Caco-2 (cell line): ENCODE measurements around the gene TMEM9. TPM values are rescaled to one million over a fixed set of nuclear protein-coding genes. Genes with fewer than 3 reads are reported as not detected.
A peak's percentile ranks its signal among the peaks of the same experiment; 100 is the strongest.

Experiments
- BruUV-seq: library from RNA; stranded (reverse); fragments of 400-500 nt; replicated peaks from 2 replicates; lab custom pipeline; 2021; lab: Mats Ljungman, UMichigan
- CTCF ChIA-PET: fragments of 300-600 bp; sonication (Branson Sonifier 250); formaldehyde crosslinking; loops from one replicate; lab custom pipeline; 2022; ENCODE audit warnings: antibody characterized with exemption; lab: Charles Lee
- POLR2A ChIA-PET: fragments of 300-600 bp; sonication (Branson Sonifier 250); formaldehyde crosslinking; loops from one replicate; lab custom pipeline; 2022; ENCODE audit warnings: antibody characterized with exemption; lab: Charles Lee
- DNase-seq, 2 experiments: peaks; one replicate each; pipeline versions ENCODE4 v3.0.0 to v3.0.0-alpha.2; 2020 to 2022
- H3K27me3 ChIP-seq: replicated peaks from 2 replicates; pipeline ENCODE4 v1.6.0; 2011; ENCODE audit warnings: low read length; ENCODE audit not compliant: control insufficient read depth, insufficient read depth
- H3K36me3 ChIP-seq: 2 replicates; pipeline ENCODE4 v1.5.1; 2011; ENCODE audit warnings: low read length; ENCODE audit not compliant: control insufficient read depth, insufficient read depth
- H3K4me1 ChIP-seq: fragments of 250-450 bp; sonication (Bioruptor Pico); 2 replicates; pipeline ENCODE4 v1.5.1; 2020; ENCODE audit warnings: mild to moderate bottlenecking
- H3K4me3 ChIP-seq: 2 replicates; pipeline ENCODE4 v1.5.1; 2011; ENCODE audit warnings: low read depth, mild to moderate bottlenecking, control low read depth, low read length
- H3K9me3 ChIP-seq: fragments of 250-450 bp; sonication (Bioruptor Pico); 2 replicates; pipeline ENCODE4 v1.5.1; 2020; ENCODE audit warnings: mild to moderate bottlenecking, moderate library complexity
- H3K27ac Mint-ChIP-seq: one replicate; pipeline ENCODE4 v1.8.0; 2022; ENCODE audit warnings: mixed read lengths; ENCODE audit not compliant: unreplicated experiment
- H3K27me3 Mint-ChIP-seq: one replicate; pipeline ENCODE4 v1.8.0; 2022; ENCODE audit warnings: mixed read lengths; ENCODE audit not compliant: insufficient read depth, unreplicated experiment
- H3K36me3 Mint-ChIP-seq: one replicate; pipeline ENCODE4 v1.8.0; 2022; ENCODE audit warnings: mild to moderate bottlenecking, mixed read lengths; ENCODE audit not compliant: insufficient read depth, unreplicated experiment
- H3K4me1 Mint-ChIP-seq: one replicate; pipeline ENCODE4 v1.8.0; 2022; ENCODE audit warnings: low read depth, mixed read lengths; ENCODE audit not compliant: unreplicated experiment
- H3K4me3 Mint-ChIP-seq: one replicate; pipeline ENCODE4 v1.8.0; 2022; ENCODE audit warnings: mild to moderate bottlenecking, moderate library complexity, mixed read lengths; ENCODE audit not compliant: unreplicated experiment
- H3K9me3 Mint-ChIP-seq: one replicate; pipeline ENCODE4 v1.8.0; 2022; ENCODE audit warnings: mixed read lengths; ENCODE audit not compliant: unreplicated experiment
- intact Hi-C: fragments of 100-400 bp; cut with micrococcal nuclease; formaldehyde crosslinking; loops from one replicate; pipeline ENCODE4 v1.10.0; 2022; ENCODE audit not compliant: unreplicated experiment
- total RNA-seq: library from RNA; stranded (reverse); gene quantifications from 2 replicates; pipeline ENCODE4 v1.2.3, GENCODE V29; 2022
- TF ChIP-seq, protein P1 (sequence below), 2 experiments: fragments of 200-600 bp in 1 of 2; IDR thresholded peaks; 1 replicate in 1 of 2; 2 replicates in 1 of 2; pipeline versions ENCODE4 v1.5.1 to v1.8.0; 2011 to 2022; ENCODE audit warnings: antibody characterized with exemption in 1 of 2, control low read depth in 1 of 2, inconsistent platforms in 1 of 2, low read depth in 1 of 2, low read length in 1 of 2, mild to moderate bottlenecking in 1 of 2, moderate library complexity in 1 of 2; ENCODE audit not compliant: insufficient read depth in 1 of 2, severe bottlenecking in 1 of 2, unreplicated experiment in 1 of 2

TMEM9 gene
- total RNA-seq, 1 experiment from 2014 or later, result 125 TPM

DNA sequence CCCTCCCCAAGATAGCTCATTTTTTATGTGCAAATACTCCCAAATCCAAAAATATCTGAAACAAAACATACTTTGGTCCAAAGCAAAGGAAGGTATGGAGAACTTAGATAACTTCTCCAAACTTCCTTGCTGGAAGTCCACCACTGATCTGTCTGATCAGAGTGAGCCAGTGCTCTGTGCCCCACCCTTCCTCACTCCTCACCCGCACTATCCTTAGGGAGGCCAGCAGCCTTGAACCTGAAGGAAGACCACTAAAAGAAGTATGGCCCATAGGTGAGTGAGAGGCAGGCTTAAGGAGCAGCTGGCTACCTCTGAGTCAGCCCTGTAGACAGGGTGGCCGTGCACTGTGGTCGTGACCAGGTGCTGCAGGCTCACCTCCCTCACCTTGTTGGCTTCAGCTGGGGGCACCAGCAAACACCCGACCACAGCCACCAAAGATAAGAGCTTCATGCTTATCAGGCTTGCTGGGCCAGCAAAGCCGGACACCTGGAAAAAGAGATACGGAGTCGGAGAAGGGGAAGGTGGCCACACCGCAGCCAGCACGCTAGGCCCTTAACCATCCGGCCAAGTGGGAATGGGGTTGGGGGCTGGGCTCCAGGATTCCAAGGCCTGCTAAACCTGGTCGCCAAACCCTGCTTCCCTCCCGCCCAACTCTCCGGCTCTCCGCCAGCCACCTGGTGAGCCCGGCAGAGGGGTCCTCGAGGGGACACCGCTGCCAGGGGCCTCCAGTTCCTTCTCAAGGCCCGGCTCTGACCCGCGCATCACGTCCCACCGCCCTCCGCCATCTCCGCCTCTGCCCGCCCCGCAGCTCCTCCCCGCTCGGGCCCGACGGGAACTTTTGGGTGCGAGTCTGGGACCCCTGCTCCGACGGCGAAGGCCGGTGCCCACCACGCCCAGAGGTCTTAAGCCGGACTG lies 543 bp downstream of the TMEM9 start:
- Mint-ChIP-seq H3K9me3 (no peaks in the 10 kb centered on the region), H3K27ac (peak overlapping the region; percentile 86), H3K4me1 (no peaks in the 10 kb centered on the region), H3K36me3 (peaks cover 34% of the 10 kb centered on the region), H3K4me3 (peak overlapping the region; percentile 84), H3K27me3 (no peaks in the 10 kb centered on the region)
- peak in 1 of 2 experiments; percentile 13 for DNase-seq
- Histone ChIP-seq H3K9me3 (no peaks in the 10 kb centered on the region), H3K4me3 (peak overlapping the region; percentile 86), H3K27me3 (no peaks in the 10 kb centered on the region), H3K36me3 (peaks cover 6% of the 10 kb centered on the region), H3K4me1 (peaks cover 12% of the 10 kb centered on the region)
- ChIA-PET POLR2A (interaction anchor here (0.6 to 1.4 kb wide), 3 partner anchors 14 to 18 kb away, joined by 3 to 6 read pairs (median 5); no protein-coding TSS in a partner anchor), CTCF (interaction anchor here (0.6 to 1.6 kb wide), 6 partner anchors 16 to 531 kb away, joined by 3 to 10 read pairs (median 4); no protein-coding TSS in a partner anchor)
- intact Hi-C loops, result loop anchor here (1.0 kb wide), 1 partner anchor 17 kb away; no protein-coding TSS in a partner anchor
- TF ChIP-seq, protein P1, sequence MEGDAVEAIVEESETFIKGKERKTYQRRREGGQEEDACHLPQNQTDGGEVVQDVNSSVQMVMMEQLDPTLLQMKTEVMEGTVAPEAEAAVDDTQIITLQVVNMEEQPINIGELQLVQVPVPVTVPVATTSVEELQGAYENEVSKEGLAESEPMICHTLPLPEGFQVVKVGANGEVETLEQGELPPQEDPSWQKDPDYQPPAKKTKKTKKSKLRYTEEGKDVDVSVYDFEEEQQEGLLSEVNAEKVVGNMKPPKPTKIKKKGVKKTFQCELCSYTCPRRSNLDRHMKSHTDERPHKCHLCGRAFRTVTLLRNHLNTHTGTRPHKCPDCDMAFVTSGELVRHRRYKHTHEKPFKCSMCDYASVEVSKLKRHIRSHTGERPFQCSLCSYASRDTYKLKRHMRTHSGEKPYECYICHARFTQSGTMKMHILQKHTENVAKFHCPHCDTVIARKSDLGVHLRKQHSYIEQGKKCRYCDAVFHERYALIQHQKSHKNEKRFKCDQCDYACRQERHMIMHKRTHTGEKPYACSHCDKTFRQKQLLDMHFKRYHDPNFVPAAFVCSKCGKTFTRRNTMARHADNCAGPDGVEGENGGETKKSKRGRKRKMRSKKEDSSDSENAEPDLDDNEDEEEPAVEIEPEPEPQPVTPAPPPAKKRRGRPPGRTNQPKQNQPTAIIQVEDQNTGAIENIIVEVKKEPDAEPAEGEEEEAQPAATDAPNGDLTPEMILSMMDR (IDR thresholded peaks at IDR 0.05; ENCODE audit: insufficient read depth in 1 of 2, low read depth in 1 of 2, low read length in 1 of 2, severe bottlenecking in 1 of 2, unreplicated experiment in 1 of 2), result no peak
- TSS peak; percentile 34 for BruUV-seq

- Histone ChIP-seq H3K27me3 (no peaks in the 10 kb centered on the region), H3K4me1 (peaks cover 6% of the 10 kb centered on the region; the same call in 1 of the 2 replicates), H3K9me3 (no peaks in the 10 kb centered on the region), H3K4me3 (no peak overlapping the region), H3K36me3 (peaks cover 10% of the 10 kb centered on the region)
- POLR2A ChIA-PET, result interaction anchor here (0.6 kb wide), 1 partner anchor 25 kb away, joined by 4 read pairs; no protein-coding TSS in a partner anchor
- H3K4me3 Mint-ChIP-seq, result no peak overlapping the region
- H3K27me3 Mint-ChIP-seq, result no peaks in the 10 kb centered on the region
- DNase-seq, result peak in 1 of 2 experiments; percentile 55
- no TSS peak for BruUV-seq
- TF ChIP-seq, protein P1 (IDR thresholded peaks at IDR 0.05; ENCODE audit: insufficient read depth in 1 of 2, low read depth in 1 of 2, low read length in 1 of 2, severe bottlenecking in 1 of 2, unreplicated experiment in 1 of 2), result peak; percentile 54 to 69
- CTCF ChIA-PET, result interaction anchor here (0.7 to 2.9 kb wide), 6 partner anchors 9 to 159 kb away, joined by 3 to 12 read pairs (median 6); no protein-coding TSS in a partner anchor
- intact Hi-C loops, result loop anchor here (1.0 kb wide), 3 partner anchors 21 to 74 kb away; no protein-coding TSS in a partner anchor
- no peaks in the 10 kb centered on the region for H3K9me3 Mint-ChIP-seq
- H3K4me1 Mint-ChIP-seq, result no peaks in the 10 kb centered on the region
- H3K36me3 Mint-ChIP-seq, result peaks cover 41% of the 10 kb centered on the region
- no peak overlapping the region for H3K27ac Mint-ChIP-seq
Measured at GRCh38 chr1:201149400-201149799, 4.9 kb downstream of the TMEM9 start.

DNA sequence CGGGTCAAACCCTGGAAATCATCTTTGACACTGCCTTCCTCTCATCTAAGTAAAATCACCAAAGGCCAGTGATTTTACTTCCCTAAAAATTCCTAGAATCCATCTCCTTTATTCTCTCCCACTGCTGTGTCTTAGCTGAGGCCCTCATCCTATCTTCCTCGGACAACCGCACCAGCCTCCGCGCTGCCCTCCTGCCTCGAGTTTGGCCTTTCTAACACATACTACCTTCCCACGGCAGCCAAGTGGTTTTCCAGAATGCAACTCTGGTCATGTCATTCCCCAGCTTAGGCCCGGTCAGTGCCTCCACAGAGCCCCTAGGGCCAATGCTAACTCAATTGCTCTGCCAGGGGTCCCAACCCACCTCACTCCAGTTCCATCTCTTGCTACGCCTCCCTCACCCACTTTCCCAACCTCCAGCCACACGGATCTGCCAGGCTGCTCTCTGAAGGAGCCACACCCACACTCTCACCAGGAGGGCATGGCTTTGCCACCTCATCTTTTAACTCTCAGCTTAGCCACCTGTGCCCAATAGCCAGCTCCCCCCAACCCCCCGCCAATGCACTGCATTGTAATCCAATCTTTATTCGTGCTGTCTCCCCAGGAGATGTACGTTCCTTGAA lies 6.8 kb downstream of the TMEM9 start:
- CTCF ChIA-PET, result no interaction called here
- Mint-ChIP-seq H3K4me3 (no peak overlapping the region), H3K27me3 (no peaks in the 10 kb centered on the region), H3K36me3 (peaks cover 39% of the 10 kb centered on the region), H3K9me3 (no peaks in the 10 kb centered on the region), H3K4me1 (no peaks in the 10 kb centered on the region), H3K27ac (no peak overlapping the region)
- Histone ChIP-seq H3K36me3 (peaks cover 10% of the 10 kb centered on the region), H3K9me3 (no peaks in the 10 kb centered on the region), H3K4me3 (no peak overlapping the region), H3K27me3 (no peaks in the 10 kb centered on the region), H3K4me1 (no peaks in the 10 kb centered on the region)
- no peak for DNase-seq
- no TSS peak for BruUV-seq
- TF ChIP-seq, protein P1 (IDR thresholded peaks at IDR 0.05; ENCODE audit: insufficient read depth in 1 of 2, low read depth in 1 of 2, low read length in 1 of 2, severe bottlenecking in 1 of 2, unreplicated experiment in 1 of 2), result no peak
- intact Hi-C loops, result no loop called here
- POLR2A ChIA-PET, result no interaction called here
